Vagina (tissue), 2 donors: ENCODE results near the gene DOCK1.

Experiments
- POLR2A ChIP-seq, 2 donors: fragments of 450-650 bp; IDR thresholded peaks; one replicate each; pipeline ENCODE4 v1.6.1; 2017; ENCODE audit warnings: antibody characterized with exemption in 2 of 2, mild to moderate bottlenecking in 2 of 2, moderate library complexity in 2 of 2
- POLR2AphosphoS5 ChIP-seq, 2 donors: sonication (generic); formaldehyde crosslinking; IDR thresholded peaks; one replicate each; pipeline ENCODE4 v1.9.0; 2017; ENCODE audit warnings: antibody characterized with exemption in 2 of 2, mild to moderate bottlenecking in 2 of 2, low read depth in 1 of 2; ENCODE audit not compliant: insufficient read depth in 1 of 2
- TF ChIP-seq, protein P1 (sequence below), 3 experiments: fragments of 450-650 bp in 2 of 3; fragments of 200-600 bp in 1 of 3; sonication (generic) in 1 of 3; IDR thresholded peaks; one replicate each; pipeline ENCODE4 v1.5.1; 2017 to 2019; ENCODE audit warnings: antibody characterized with exemption in 3 of 3, mild to moderate bottlenecking in 2 of 3, moderate library complexity in 2 of 3

DNA sequence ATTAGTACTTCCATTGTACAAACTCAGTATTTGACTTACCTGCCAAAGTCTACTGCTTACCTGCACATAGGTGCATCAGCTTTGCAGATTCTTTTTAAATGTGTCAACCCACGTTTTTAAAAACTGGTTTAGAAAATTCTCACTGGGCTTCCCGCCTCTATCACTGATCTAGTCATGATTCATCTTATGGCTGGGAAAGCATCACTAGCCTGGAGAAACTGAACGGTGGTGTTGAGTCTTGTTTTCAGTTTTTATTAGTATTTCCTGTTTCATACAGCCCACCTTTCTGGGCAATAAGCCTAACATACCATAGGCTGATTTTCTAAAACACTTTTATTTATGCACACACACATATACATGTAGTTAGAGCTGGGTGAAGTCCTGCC, 19.7 kb downstream of the DOCK1 start:
- no peak for TF ChIP-seq POLR2A (IDR thresholded peaks at IDR 0.05)
- TF ChIP-seq, protein P1, sequence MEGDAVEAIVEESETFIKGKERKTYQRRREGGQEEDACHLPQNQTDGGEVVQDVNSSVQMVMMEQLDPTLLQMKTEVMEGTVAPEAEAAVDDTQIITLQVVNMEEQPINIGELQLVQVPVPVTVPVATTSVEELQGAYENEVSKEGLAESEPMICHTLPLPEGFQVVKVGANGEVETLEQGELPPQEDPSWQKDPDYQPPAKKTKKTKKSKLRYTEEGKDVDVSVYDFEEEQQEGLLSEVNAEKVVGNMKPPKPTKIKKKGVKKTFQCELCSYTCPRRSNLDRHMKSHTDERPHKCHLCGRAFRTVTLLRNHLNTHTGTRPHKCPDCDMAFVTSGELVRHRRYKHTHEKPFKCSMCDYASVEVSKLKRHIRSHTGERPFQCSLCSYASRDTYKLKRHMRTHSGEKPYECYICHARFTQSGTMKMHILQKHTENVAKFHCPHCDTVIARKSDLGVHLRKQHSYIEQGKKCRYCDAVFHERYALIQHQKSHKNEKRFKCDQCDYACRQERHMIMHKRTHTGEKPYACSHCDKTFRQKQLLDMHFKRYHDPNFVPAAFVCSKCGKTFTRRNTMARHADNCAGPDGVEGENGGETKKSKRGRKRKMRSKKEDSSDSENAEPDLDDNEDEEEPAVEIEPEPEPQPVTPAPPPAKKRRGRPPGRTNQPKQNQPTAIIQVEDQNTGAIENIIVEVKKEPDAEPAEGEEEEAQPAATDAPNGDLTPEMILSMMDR (IDR thresholded peaks at IDR 0.05): no peak
- TF ChIP-seq POLR2AphosphoS5 (IDR thresholded peaks at IDR 0.05; ENCODE audit: insufficient read depth in 1 of 2, low read depth in 1 of 2): peak in 1 of 2 donors; percentile 20
